NK-92 treated with Interleukin-12 subunit alpha and Interleukin-12 subunit beta, amount 100 ng/mL, for 24 hours (cell line): ENCODE results near the gene RFC3.
"Not testable (repeated sequence)": the region's sequence is repeated elsewhere in the genome, so short reads cannot be mapped to it uniquely, and the experiment has no call there.

Experiments used
- DNase-seq: peaks from one replicate; lab custom pipeline; 2025; lab: John Stamatoyannopoulos, UW

Gene RFC3

GRCh38 chr13:33817901-33818706 lies at the start of gene RFC3:
Gene RFC3, plus strand, starts transcription at chr13:33818149. Its CDS starts 30 bp downstream, at chr13:33818179.
- DNase-seq, result peak; percentile 80

GRCh38 chr13:33771296-33771695 lies 46.7 kb upstream of the RFC3 start:
- DNase-seq, result no peak

GRCh38 chr13:33773790-33774462 lies 44.0 kb upstream of the RFC3 start:
- DNase-seq, result no peak

- no peak for DNase-seq
Observed at GRCh38 chr13:33775339-33776108, 42.4 kb upstream of the RFC3 start.

GRCh38 chr13:33776239-33776881 lies 41.6 kb upstream of the RFC3 start:
- no peak for DNase-seq

- no peak for DNase-seq
Observed at GRCh38 chr13:33782631-33783030, 35.3 kb upstream of the RFC3 start.

- DNase-seq, result not testable (repeated sequence)
Observed at GRCh38 chr13:33783212-33783611, 34.7 kb upstream of the RFC3 start.

- no peak for DNase-seq
Observed at GRCh38 chr13:33784738-33785137, 33.2 kb upstream of the RFC3 start.

- no peak for DNase-seq
Observed at GRCh38 chr13:33785384-33785783, 32.6 kb upstream of the RFC3 start.

GRCh38 chr13:33787051-33787591 lies 30.8 kb upstream of the RFC3 start:
- no peak for DNase-seq

- DNase-seq, result no peak
Observed at GRCh38 chr13:33789066-33789606, 28.8 kb upstream of the RFC3 start.

GRCh38 chr13:33789739-33790138 lies 28.2 kb upstream of the RFC3 start:
- no peak for DNase-seq

- DNase-seq, result no peak
Observed at GRCh38 chr13:33793726-33794125, 24.2 kb upstream of the RFC3 start.

GRCh38 chr13:33794576-33794975 lies 23.4 kb upstream of the RFC3 start:
- no peak for DNase-seq

- DNase-seq, result no peak
Observed at GRCh38 chr13:33796095-33796494, 21.9 kb upstream of the RFC3 start.

GRCh38 chr13:33797622-33798021 lies 20.3 kb upstream of the RFC3 start:
- DNase-seq, result no peak

- DNase-seq, result no peak
Observed at GRCh38 chr13:33798023-33798422, 19.9 kb upstream of the RFC3 start.

GRCh38 chr13:33799950-33800592 lies 17.9 kb upstream of the RFC3 start:
- DNase-seq, result no peak

- no peak for DNase-seq
Observed at GRCh38 chr13:33800646-33801186, 17.2 kb upstream of the RFC3 start.

GRCh38 chr13:33806470-33807248 lies 11.3 kb upstream of the RFC3 start:
- no peak for DNase-seq
